Germinal center (tissue), 1 donor: ENCODE results near the gene CIPC.

Experiments used
- DNase-seq: peaks from one replicate; pipeline ENCODE4 v3.0.0; 2012; ENCODE audit warnings: mixed read lengths, low spot score

CIPC gene

GRCh38 chr14:77151918-77152588 is 54.0 kb downstream of the CIPC start:
- peak; percentile 67 for DNase-seq

- DNase-seq = no peak
Measured at GRCh38 chr14:77153802-77154201, 55.7 kb downstream of the CIPC start.

- no peak for DNase-seq
Measured at GRCh38 chr14:77154421-77154820, 56.4 kb downstream of the CIPC start.

GRCh38 chr14:77155083-77155482 is 57.0 kb downstream of the CIPC start:
- DNase-seq = no peak

GRCh38 chr14:77157740-77158139 is 59.7 kb downstream of the CIPC start:
- DNase-seq = no peak

- no peak for DNase-seq
Measured at GRCh38 chr14:77158175-77158881, 60.3 kb downstream of the CIPC start.

GRCh38 chr14:77158882-77159255 is 60.8 kb downstream of the CIPC start:
- no peak for DNase-seq

- DNase-seq = no peak
Measured at GRCh38 chr14:77161011-77161410, 63.0 kb downstream of the CIPC start.
